Stimulated activated CD4-positive, alpha-beta T cell treated with anti-CD3 and anti-CD28 coated beads, Interleukin-12 subunit alpha, Interleukin-12 subunit beta, amount 100 ng/mL, for 24 hours (primary cell): ENCODE data around the gene ORMDL1.
"Not testable (repeated sequence)": the region's sequence is repeated elsewhere in the genome, so short reads cannot be mapped to it uniquely, and the experiment has no call there.

Experiments
- DNase-seq, 2 experiments: peaks; one replicate each; pipeline ENCODE4 v3.0.0-alpha.2; 2020; ENCODE audit warnings: low read depth in 2 of 2

The ORMDL1 gene

DNA sequence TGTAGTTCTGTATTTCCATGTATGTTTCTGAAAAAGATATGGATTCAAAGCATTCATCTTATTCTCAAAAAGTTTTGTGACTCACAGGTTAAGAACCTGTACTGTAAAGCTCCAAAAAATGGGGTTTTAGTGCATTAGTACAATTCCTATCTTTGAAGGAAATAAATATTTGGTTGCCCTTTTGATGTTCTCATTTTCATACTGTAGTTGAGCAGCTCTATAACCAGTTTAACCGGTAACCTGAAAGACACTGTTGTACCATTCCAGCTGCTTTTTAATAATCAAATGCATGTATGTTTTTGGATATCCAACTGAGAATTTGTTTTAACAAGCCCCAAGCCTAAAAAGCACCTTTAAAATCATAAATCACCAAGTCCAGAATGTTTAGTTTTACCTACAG is 11.9 kb downstream of the ORMDL1 start:
- DNase-seq = no peak

DNA sequence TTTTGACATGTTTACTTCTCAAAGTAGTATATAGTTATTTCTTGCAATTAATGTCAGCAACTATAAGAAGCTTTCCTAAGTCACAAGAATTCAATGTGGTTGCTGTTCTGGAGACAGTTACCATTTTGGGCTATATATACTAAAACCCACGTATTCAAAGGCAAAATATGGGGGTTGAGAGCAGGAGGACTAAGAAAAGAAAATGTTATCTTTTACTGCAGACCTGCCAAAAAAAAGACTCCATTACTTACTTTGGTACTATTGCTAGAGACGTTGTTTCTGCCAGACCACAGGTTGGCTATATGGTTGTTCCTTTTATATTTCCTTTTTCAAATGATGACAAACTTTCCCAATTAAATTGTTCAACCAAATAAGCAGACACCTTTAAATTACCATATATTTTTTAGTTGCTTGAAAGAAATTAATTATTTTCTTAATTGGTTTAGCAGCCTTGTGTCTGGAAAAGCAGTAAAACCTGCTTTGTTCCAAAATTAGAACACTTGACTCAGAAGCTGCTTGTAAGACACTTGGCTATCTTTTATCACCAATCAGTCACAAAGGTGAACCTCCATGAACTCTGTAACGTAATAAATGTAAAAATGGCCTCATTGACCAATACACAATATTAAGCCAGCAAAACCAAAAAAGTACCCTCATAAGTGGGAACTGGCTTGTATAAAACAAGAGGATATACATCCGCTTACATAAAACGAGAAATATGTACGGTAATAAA is 13.4 kb downstream of the ORMDL1 start:
- DNase-seq = no peak

DNA sequence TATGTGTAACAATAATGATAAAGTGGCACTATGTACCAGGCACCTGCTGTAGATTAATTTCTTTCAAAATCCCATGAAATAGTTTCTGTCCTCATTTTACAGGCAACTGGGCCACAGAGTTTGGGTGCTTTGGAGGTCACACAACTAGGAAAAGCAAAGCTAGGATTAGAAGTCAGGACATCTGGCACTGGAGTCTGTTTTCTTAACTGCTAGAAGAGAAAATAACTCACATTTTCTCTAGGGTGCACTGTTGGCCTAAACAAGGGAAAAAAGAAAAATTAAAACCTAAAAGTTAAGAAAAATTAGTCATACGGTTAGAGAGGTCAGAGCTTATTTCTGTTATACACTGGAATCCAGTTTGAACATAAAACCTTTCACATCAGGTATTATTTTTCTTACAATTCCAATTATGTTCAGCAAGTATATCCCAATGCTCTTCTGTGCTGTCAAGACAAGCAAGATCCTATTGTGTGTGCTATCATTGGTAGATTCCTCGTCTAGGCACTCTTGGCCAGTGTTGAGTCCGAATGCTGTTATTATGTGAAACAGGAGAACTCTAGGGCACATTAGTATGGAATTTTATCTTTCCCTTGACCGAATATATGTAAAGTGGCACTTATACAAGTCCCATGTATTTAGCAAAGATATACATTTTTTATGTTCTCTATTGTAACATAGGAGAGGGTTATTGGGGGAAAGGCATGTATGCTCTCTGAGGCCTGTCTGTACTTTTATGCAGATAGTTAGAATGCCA is 20.1 kb downstream of the ORMDL1 start:
- DNase-seq = no peak

DNA sequence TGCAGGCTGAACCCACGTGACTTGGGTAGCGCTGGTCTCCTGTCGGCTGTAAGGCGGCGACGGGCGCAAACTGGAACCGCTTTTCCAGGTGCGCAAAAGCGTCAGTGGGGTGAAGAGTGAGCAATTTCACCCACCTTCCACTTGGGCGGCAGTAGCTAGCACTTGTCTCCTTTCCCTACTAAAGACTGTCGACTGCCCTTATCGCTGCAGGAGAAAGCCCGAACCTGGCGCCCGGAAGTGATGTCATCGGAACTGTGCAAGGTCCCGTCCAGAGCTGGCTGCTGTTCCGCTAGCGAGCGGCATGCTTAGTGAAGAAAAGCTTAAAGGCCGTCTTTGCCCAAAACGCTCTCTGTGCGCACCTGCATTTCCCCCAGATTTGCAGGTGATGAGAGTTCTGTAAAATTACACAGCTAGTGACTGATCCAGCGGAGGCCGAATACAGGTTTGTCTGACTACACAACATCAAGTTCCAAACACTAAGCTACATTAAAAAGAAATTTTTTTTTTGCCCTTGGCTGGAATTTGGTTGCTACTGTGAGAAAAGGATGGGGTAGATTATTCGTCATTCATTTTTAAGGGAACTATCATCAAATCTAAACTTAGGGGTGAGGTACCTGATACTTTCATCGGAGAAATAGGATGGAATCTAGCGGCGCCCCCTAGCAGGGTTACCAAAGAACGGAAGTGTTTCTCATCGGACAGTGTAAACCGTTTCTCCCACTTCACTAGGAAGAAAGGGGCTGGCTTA is 21.4 kb downstream of the ORMDL1 start, which contains the start of gene OSGEPL1:
Gene OSGEPL1, minus strand, starts transcription at position 242 of the 748 bp plus-strand sequence. CDS start 1,152 bp downstream, outside the sequence.
- DNase-seq = peak; percentile 90

DNA sequence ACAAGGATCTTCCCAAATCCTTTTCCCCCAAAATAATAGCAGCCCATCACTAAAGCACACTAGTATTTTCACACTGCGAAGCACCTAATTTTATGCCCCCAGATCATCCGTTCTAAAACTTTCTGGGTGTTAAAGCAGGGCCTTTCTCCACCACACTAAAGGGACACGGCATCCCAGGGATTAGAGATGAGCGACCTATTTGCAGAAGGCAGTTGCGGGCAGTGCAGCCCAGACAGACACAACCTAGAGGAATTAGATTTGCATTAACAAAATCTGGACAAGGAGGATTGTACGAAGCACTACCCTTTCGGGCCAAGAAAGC is 21.9 kb downstream of the ORMDL1 start:
- DNase-seq = no peak

DNA sequence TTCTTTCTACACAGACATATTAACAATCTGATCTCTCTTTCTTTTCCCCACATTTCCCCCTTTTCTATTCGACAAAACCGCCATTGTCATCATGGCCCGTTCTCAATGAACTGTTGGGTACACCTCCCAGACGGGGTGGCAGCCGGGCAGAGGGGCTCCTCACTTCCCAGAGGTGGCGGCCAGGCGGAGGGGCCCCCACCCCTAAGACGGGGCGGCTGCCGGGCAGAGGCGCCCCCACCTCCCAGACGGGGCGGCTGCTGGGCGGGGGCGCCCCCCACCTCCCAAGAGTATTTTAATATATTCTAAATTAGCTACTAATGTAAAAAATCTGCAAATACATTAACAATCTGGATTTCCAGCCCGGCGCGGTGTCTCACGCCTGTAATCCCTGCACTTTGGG is 24.0 kb downstream of the ORMDL1 start:
- DNase-seq = not testable (repeated sequence)

DNA sequence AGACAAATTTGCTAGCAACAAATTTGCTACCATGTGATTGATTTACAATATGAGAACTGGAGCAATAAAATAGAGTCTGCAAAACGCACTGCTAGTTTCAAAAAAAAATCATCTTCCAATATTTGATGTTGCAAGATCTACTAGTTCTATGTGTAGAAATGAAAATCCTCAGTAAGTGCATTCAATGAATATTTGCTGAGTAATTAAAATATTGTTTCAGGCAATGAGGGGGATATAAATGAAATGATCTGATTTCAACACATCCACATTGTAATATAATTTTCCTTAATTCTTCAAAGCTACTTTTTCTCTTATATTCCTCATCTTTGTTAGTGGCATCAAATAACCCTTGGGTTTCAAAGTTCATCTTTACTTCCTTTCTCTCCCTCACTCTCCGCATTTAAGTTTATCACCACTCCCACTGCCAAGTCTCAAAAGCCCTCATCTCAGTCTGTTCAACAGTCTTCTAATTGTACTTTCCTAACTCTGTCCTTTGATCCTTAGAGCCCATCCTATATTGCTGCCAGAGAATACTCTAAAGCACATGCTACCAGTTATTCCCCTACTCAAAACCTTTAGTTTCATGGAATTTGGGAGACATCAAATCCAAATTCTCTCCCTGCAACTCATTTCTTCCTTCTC is 27.7 kb downstream of the ORMDL1 start:
- DNase-seq = no peak

DNA sequence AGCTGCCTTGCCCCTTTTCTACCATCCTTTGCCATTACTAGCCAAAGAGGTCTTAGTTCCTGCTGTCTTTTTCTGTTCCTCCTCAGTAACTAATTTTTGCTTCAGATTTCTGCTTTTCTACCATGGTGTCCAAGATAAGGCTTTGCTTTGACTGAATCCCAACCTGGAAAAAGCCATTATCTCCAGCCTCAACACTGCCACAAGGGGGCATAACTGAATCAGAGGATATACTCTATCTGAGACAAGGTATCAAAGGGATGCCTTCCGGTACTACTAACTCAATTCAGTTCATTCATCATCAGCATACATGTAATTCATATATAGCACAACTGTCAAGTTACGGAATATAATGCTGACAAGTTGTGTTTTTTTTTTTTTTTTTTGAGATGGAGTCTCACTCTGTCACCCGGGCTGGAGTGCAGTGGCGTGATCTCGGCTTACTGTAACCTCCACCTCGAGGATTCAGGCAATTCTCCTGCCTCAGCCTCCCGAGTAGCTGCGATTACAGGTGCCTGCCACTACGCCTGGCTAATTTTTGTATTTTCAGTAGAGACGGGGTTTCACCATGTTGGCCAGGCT is 33.0 kb downstream of the ORMDL1 start:
- peak in 1 of 2 experiments; percentile 15 for DNase-seq

DNA sequence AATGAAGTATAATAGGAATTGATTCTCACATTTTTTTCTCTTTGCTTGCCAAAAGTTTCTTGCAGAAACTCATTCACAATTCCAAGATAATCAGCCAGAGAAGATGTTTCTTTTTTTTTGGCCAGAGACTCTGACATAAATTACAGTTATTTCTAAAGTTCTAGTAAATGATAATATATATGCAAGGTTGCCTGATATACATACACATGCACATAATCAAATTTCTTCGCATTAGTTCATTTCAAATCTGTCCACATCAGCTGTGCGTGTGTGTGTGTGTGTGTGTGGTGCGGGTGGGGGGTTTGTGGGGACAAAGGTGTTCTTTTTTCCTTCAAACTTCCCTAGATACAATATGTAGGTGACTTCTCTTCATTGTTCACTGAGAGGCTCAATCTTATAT is 54.7 kb downstream of the ORMDL1 start:
- no peak for DNase-seq

DNA sequence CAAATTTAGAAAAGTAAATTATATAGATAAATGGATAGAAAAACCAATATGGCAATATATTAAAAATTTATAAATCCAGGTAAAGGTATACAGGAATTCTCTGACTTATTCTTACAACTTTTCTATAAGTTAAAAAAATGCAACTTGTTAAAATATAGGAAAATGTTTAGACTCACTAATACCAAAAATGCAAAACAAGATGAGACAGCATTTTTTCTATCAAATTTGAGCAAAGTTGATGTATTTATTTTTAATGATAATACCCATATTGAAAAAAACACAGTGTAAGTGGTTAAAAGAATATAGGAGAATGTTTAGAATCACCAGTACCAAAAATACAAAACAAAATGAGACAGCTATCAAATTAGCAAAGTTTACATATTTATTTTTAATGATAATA is 57.3 kb downstream of the ORMDL1 start:
- no peak for DNase-seq

DNA sequence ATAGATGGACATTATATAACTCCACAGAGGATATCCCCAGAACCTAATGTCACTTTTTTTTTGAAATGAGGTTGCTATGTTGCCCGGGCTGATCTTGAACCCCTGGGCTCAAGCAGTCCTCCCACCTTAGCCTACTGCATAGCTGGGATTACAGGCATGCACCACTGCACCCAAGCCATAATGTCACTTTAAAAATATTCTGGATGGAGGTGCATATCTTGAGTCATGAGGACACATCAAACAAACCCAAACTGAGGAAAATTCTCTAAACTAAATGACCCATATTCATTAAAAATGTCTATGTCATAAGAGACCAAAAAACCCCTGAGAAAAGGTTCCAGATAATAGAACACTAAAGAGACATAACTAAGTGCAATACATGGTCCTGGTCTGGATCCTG is 57.9 kb downstream of the ORMDL1 start:
- DNase-seq = no peak

DNA sequence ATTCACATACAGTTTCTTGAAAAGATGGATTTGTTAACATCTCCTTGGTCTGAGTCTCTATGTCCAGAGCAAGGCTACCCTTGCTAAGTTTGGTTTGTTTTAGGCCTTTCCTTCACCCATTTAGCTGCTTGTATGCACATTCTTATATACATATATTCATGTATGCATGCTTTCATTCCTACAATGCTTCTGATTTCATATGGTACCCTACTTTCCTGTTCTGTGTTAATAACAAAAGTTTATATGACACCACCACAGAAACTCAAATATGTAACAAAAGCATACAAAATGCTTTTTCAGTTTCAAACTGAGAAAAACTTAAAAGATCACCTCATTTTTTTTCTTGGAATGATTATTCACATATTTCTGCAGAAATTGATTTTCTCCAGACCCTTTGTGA is 60.9 kb downstream of the ORMDL1 start:
- DNase-seq = no peak
